K562 (cell line): ENCODE data around the gene RAB6A. TPM values are rescaled to one million over a fixed set of nuclear protein-coding genes. Genes with fewer than 3 reads are reported as not detected.

ENCODE experiments used
- C11orf30 ChIP-seq: fragments of 450-650 bp; IDR thresholded peaks from 2 replicates; pipeline ENCODE4 v1.6.1; 2016; ENCODE audit warnings: low read depth, mild to moderate bottlenecking
- GTF2F1 ChIP-seq: IDR thresholded peaks from 2 replicates; pipeline ENCODE4 v1.6.1; 2011; ENCODE audit warnings: low read depth, low read length, improper control_type of control experiment
- HLTF ChIP-seq: fragments of 450-650 bp; IDR thresholded peaks from 2 replicates; pipeline ENCODE4 v1.6.1; 2016
- KDM5B ChIP-seq: fragments of 200-600 bp; sonication (generic); IDR thresholded peaks from 2 replicates; pipeline ENCODE4 v1.6.1; 2012; ENCODE audit warnings: low read depth, mild to moderate bottlenecking, moderate library complexity, low read length, control low read depth, inconsistent platforms; ENCODE audit not compliant: insufficient replicate concordance
- MAFG ChIP-seq: fragments of 450-650 bp; conservative IDR thresholded peaks from 2 replicates; pipeline ENCODE4 v1.6.1; 2016; ENCODE audit warnings: missing genetic modification characterization, missing compliant biosample characterization
- MIER1 ChIP-seq: fragments of 450-650 bp; IDR thresholded peaks from 2 replicates; pipeline ENCODE4 v1.6.1; 2016; ENCODE audit warnings: antibody characterized with exemption, mild to moderate bottlenecking, low read depth
- NFE2 ChIP-seq: IDR thresholded peaks from 2 replicates; pipeline ENCODE4 v1.6.1; 2014; ENCODE audit warnings: antibody characterized with exemption, low read depth
- STAT5A ChIP-seq: IDR thresholded peaks from 2 replicates; pipeline ENCODE4 v1.6.1; 2012; ENCODE audit warnings: low read length, inconsistent platforms, borderline replicate concordance
- TAF1 ChIP-seq: IDR thresholded peaks from 2 replicates; pipeline ENCODE4 v1.6.1; 2011; ENCODE audit warnings: mild to moderate bottlenecking, low read length, moderate library complexity; ENCODE audit not compliant: insufficient read depth, control insufficient read depth, severe bottlenecking; ENCODE audit errors: extremely low read depth
- U2AF1 ChIP-seq: fragments of 200-400 bp; formaldehyde crosslinking; optimal IDR thresholded peaks from 2 replicates; pipeline ENCODE3; 2017; ENCODE audit warnings: mild to moderate bottlenecking, low read depth, low read length, moderate library complexity
- XRCC5 ChIP-seq: fragments of 200-400 bp; formaldehyde crosslinking; IDR thresholded peaks from 2 replicates; pipeline ENCODE4 v1.6.1; 2017; ENCODE audit warnings: low read depth, mild to moderate bottlenecking, low read length
- ZC3H8 ChIP-seq: fragments of 450-650 bp; IDR thresholded peaks from 2 replicates; pipeline ENCODE4 v1.6.1; 2017
- ZEB2 ChIP-seq: fragments of 450-650 bp; IDR thresholded peaks from 2 replicates; pipeline ENCODE4 v1.6.1; 2016
- ZNF121 ChIP-seq: sonication (generic); formaldehyde crosslinking; conservative IDR thresholded peaks from 2 replicates; pipeline ENCODE4 v1.8.0; 2022; ENCODE audit warnings: missing genetic modification reagents
- ZNF431 ChIP-seq: sonication (generic); formaldehyde crosslinking; IDR thresholded peaks from 2 replicates; pipeline ENCODE4 v1.8.0; 2022; ENCODE audit warnings: mild to moderate bottlenecking, missing genetic modification reagents
- ZNF583 ChIP-seq: fragments of 250-450 bp; sonication (Bioruptor Pico); IDR thresholded peaks from 2 replicates; pipeline ENCODE4 v1.4.0; 2020
- ZNF780A ChIP-seq: fragments of 250-450 bp; sonication (Bioruptor Pico); IDR thresholded peaks from 2 replicates; pipeline ENCODE4 v1.5.0; 2021; ENCODE audit warnings: mild to moderate bottlenecking
- polyA plus RNA-seq, 8 experiments: library from polyadenylated mRNA; depleted of rRNA in 4 of 8; stranded (reverse) in 5 of 8; unstranded in 3 of 8; fragments of >200 nt; fragmentation: Nextera tagmentation in 2 of 8; fragmentation: Illumina TruSeq in 1 of 8; extraction: Ambion mirVana in 2 of 8; extraction: Trizol in 1 of 8; gene quantifications; 2 replicates each; pipeline versions ENCODE4 v1.2.1 to v1.2.3, GENCODE V29; 2011 to 2014; ENCODE audit warnings: inconsistent platforms in 1 of 8, missing spikeins in 1 of 8
- total RNA-seq, 7 experiments: library from RNA; depleted of rRNA in 6 of 7; stranded (reverse); fragments of >200 nt in 6 of 7; fragmentation: Illumina TruSeq in 2 of 7; extraction: Trizol in 2 of 7; gene quantifications; 2 replicates each; pipeline versions ENCODE4 v1.2.1 to v1.2.3, GENCODE V29; 2011 to 2021; ENCODE audit warnings: low replicate concordance in 1 of 7
- TF ChIP-seq, protein P1 (sequence below): fragments of 250-450 bp; sonication (Bioruptor Pico); IDR thresholded peaks from 2 replicates; pipeline ENCODE4 v1.4.0; 2020; ENCODE audit warnings: mild to moderate bottlenecking, moderate library complexity, borderline replicate concordance
- TF ChIP-seq, protein P2 (sequence below): sonication (generic); formaldehyde crosslinking; IDR thresholded peaks from 2 replicates; pipeline ENCODE4 v1.5.0; 2020; ENCODE audit warnings: missing genetic modification reagents
- TF ChIP-seq, protein P3 (sequence below): fragments of 250-450 bp; sonication (Bioruptor Pico); IDR thresholded peaks from 2 replicates; pipeline ENCODE4 v1.4.0; 2020; ENCODE audit warnings: mild to moderate bottlenecking, moderate library complexity
- TF ChIP-seq, protein P4 (sequence below): IDR thresholded peaks from 2 replicates; pipeline ENCODE4 v1.6.1; 2014; ENCODE audit warnings: antibody characterized with exemption

The RAB6A gene
- total and polyA plus RNA-seq, 9 of the 15 experiments (the other 6 are each of a cell fraction or from before 2014, with no cell fraction given), result 14.0 to 95.3 (median 45.4) TPM

DNA sequence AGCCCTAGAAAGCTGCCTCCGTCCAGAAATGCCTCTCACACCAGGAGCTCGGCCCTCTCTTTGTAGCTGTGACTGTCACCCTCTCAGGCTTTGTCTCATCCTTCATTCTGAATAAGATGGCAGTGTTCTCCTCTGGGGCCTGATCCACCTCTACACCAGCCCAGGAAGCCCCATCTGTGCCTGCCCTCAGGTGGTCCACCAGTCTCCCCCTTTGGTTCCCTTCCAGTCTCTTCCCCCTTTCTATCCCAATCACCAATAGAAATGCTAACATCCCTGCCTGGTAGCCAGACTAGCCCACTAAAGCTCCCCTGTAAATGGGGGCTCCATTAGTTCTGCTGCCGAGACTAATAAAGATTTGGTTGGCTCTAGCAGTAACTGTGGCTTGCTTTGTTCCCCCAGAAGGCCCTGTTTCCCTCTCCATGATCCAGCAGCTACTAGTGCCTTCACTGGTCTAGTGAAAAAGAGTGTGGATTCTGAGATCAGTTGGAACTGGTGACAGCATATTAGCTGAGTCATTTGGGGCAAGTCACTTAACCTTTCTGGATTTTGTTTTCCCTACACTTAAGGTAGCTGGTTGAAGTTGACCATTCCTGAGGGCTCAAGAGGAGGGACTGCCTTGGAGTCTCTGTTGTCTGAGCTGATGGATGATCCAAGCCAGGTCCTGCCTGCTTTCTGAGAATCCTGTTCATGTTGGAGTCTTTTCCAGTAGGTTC lies 98.3 kb downstream of the RAB6A start (continued):
- TF ChIP-seq, protein P1, sequence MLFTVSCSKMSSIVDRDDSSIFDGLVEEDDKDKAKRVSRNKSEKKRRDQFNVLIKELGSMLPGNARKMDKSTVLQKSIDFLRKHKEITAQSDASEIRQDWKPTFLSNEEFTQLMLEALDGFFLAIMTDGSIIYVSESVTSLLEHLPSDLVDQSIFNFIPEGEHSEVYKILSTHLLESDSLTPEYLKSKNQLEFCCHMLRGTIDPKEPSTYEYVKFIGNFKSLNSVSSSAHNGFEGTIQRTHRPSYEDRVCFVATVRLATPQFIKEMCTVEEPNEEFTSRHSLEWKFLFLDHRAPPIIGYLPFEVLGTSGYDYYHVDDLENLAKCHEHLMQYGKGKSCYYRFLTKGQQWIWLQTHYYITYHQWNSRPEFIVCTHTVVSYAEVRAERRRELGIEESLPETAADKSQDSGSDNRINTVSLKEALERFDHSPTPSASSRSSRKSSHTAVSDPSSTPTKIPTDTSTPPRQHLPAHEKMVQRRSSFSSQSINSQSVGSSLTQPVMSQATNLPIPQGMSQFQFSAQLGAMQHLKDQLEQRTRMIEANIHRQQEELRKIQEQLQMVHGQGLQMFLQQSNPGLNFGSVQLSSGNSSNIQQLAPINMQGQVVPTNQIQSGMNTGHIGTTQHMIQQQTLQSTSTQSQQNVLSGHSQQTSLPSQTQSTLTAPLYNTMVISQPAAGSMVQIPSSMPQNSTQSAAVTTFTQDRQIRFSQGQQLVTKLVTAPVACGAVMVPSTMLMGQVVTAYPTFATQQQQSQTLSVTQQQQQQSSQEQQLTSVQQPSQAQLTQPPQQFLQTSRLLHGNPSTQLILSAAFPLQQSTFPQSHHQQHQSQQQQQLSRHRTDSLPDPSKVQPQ (CRISPR knock-in tag), result no peak
- TF ChIP-seq STAT5A (no peak), KDM5B (no peak), U2AF1 (no peak), ZNF583 (CRISPR knock-in tag) (no peak), ZNF431 (CRISPR knock-in tag) (no peak), XRCC5 (no peak), ZC3H8 (no peak), NFE2 (peak; percentile 77), TAF1 (no peak), MAFG (peak; percentile 81), C11orf30 (peak; percentile 79), MIER1 (no peak), ZNF121 (CRISPR knock-in tag) (no peak), ZEB2 (no peak), ZNF780A (CRISPR knock-in tag) (no peak), GTF2F1 (no peak), HLTF (no peak)
- TF ChIP-seq, protein P2, sequence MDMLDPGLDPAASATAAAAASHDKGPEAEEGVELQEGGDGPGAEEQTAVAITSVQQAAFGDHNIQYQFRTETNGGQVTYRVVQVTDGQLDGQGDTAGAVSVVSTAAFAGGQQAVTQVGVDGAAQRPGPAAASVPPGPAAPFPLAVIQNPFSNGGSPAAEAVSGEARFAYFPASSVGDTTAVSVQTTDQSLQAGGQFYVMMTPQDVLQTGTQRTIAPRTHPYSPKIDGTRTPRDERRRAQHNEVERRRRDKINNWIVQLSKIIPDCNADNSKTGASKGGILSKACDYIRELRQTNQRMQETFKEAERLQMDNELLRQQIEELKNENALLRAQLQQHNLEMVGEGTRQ (CRISPR knock-in tag), result no peak
- TF ChIP-seq, protein P3, sequence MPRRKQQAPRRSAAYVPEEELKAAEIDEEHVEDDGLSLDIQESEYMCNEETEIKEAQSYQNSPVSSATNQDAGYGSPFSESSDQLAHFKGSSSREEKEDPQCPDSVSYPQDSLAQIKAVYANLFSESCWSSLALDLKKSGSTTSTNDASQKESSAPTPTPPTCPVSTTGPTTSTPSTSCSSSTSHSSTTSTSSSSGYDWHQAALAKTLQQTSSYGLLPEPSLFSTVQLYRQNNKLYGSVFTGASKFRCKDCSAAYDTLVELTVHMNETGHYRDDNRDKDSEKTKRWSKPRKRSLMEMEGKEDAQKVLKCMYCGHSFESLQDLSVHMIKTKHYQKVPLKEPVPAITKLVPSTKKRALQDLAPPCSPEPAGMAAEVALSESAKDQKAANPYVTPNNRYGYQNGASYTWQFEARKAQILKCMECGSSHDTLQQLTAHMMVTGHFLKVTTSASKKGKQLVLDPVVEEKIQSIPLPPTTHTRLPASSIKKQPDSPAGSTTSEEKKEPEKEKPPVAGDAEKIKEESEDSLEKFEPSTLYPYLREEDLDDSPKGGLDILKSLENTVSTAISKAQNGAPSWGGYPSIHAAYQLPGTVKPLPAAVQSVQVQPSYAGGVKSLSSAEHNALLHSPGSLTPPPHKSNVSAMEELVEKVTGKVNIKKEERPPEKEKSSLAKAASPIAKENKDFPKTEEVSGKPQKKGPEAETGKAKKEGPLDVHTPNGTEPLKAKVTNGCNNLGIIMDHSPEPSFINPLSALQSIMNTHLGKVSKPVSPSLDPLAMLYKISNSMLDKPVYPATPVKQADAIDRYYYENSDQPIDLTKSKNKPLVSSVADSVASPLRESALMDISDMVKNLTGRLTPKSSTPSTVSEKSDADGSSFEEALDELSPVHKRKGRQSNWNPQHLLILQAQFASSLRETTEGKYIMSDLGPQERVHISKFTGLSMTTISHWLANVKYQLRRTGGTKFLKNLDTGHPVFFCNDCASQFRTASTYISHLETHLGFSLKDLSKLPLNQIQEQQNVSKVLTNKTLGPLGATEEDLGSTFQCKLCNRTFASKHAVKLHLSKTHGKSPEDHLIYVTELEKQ (CRISPR knock-in tag), result no peak
- TF ChIP-seq, protein P4, sequence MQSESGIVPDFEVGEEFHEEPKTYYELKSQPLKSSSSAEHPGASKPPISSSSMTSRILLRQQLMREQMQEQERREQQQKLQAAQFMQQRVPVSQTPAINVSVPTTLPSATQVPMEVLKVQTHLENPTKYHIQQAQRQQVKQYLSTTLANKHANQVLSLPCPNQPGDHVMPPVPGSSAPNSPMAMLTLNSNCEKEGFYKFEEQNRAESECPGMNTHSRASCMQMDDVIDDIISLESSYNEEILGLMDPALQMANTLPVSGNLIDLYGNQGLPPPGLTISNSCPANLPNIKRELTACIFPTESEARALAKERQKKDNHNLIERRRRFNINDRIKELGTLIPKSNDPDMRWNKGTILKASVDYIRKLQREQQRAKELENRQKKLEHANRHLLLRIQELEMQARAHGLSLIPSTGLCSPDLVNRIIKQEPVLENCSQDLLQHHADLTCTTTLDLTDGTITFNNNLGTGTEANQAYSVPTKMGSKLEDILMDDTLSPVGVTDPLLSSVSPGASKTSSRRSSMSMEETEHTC, result no peak
